OCI-LY7 (cell line): ENCODE measurements around the gene P3H3. TPM values are rescaled to one million over a fixed set of nuclear protein-coding genes. Genes with fewer than 3 reads are reported as not detected.

Source experiments
- BruUV-seq: library from RNA; stranded (reverse); fragments of 400-500 nt; replicated peaks from 2 replicates; lab custom pipeline; 2021; lab: Mats Ljungman, UMichigan
- CTCF ChIA-PET: fragments of 300-600 bp; sonication (Branson Sonifier 250); formaldehyde crosslinking; loops from one replicate; lab custom pipeline; 2022; ENCODE audit warnings: antibody characterized with exemption; ENCODE audit not compliant: unreplicated experiment; lab: Charles Lee
- POLR2A ChIA-PET: fragments of 300-600 bp; sonication (Branson Sonifier 250); formaldehyde crosslinking; loops from one replicate; lab custom pipeline; 2022; ENCODE audit warnings: antibody characterized with exemption; lab: Charles Lee
- DNase-seq: peaks from one replicate; pipeline ENCODE4 v3.0.0-alpha.2; 2015; ENCODE audit warnings: low spot score
- H2AFZ ChIP-seq: fragments of 200-600 bp; sonication (generic), shearing (Covaris generic); 2 replicates; pipeline ENCODE4 v1.6.1; 2014; ENCODE audit warnings: mild to moderate bottlenecking, antibody characterized with exemption, low read length, moderate library complexity
- H3K27ac ChIP-seq: fragments of 200-600 bp; sonication (generic); 2 replicates; pipeline ENCODE4 v1.5.1; 2014; ENCODE audit warnings: mixed run types, low read depth, mild to moderate bottlenecking, moderate library complexity, low read length, inconsistent platforms; ENCODE audit not compliant: poor library complexity, severe bottlenecking
- H3K36me3 ChIP-seq: fragments of 200-600 bp; sonication (generic); 2 replicates; pipeline ENCODE4 v1.6.1; 2014; ENCODE audit warnings: mild to moderate bottlenecking, antibody characterized with exemption, low read length, moderate library complexity, mixed read lengths; ENCODE audit not compliant: insufficient read depth
- H3K4me1 ChIP-seq: fragments of 200-600 bp; sonication (generic); 2 replicates; pipeline ENCODE4 v1.5.1; 2014; ENCODE audit warnings: mild to moderate bottlenecking, low read length; ENCODE audit not compliant: insufficient read depth, poor library complexity, severe bottlenecking
- H3K4me2 ChIP-seq: fragments of 200-600 bp; sonication (generic); 2 replicates; pipeline ENCODE4 v1.6.1; 2014; ENCODE audit warnings: mild to moderate bottlenecking, low read length
- H3K4me3 ChIP-seq: fragments of 200-600 bp; sonication (generic); 2 replicates; pipeline ENCODE4 v1.5.1; 2014; ENCODE audit warnings: mild to moderate bottlenecking, low read depth, low read length; ENCODE audit not compliant: poor library complexity, severe bottlenecking
- H3K79me2 ChIP-seq: fragments of 200-600 bp; sonication (generic); 2 replicates; pipeline ENCODE4 v1.6.1; 2016; ENCODE audit warnings: low read depth, mild to moderate bottlenecking, low read length, moderate library complexity, mixed read lengths; ENCODE audit not compliant: insufficient read depth
- H3K9me2 ChIP-seq: fragments of 200-600 bp; sonication (generic); 2 replicates; pipeline ENCODE4 v1.6.1; 2016; ENCODE audit warnings: mild to moderate bottlenecking, low read length, mixed read lengths; ENCODE audit not compliant: insufficient read depth
- H3K9me3 ChIP-seq: fragments of 200-600 bp; sonication (generic); 2 replicates; pipeline ENCODE4 v1.6.1; 2014; ENCODE audit warnings: mild to moderate bottlenecking, mixed run types, low read length, mixed read lengths
- H4K20me1 ChIP-seq: fragments of 200-600 bp; sonication (generic); 2 replicates; pipeline ENCODE4 v1.6.1; 2014; ENCODE audit warnings: mild to moderate bottlenecking, antibody characterized with exemption, low read length, moderate library complexity, mixed read lengths; ENCODE audit not compliant: insufficient read depth
- EZH2phosphoT487 ChIP-seq: fragments of 200-600 bp; sonication (generic); IDR thresholded peaks from 2 replicates; pipeline ENCODE4 v1.6.1; 2018; ENCODE audit warnings: low read depth, borderline replicate concordance, mild to moderate bottlenecking, mixed run types, antibody characterized with exemption, low read length, moderate library complexity, mixed read lengths
- intact Hi-C: fragments of 100-400 bp; cut with micrococcal nuclease; formaldehyde crosslinking; loops from one replicate; pipeline ENCODE4 v1.10.0; 2022; ENCODE audit not compliant: unreplicated experiment
- total RNA-seq, 2 experiments: library from RNA; depleted of rRNA in 1 of 2; stranded (reverse); fragments of >200 nt in 1 of 2; shearing (Covaris generic) in 1 of 2; gene quantifications; 2 replicates each; pipeline ENCODE4 v1.2.3, GENCODE V29; 2014 to 2022
- TF ChIP-seq, protein P1 (sequence below): fragments of 200-600 bp; sonication (generic); conservative IDR thresholded peaks from 2 replicates; pipeline ENCODE4 v1.5.1; 2014; ENCODE audit warnings: mild to moderate bottlenecking, antibody characterized with exemption, low read length, moderate library complexity, mixed read lengths

P3H3 gene
- total RNA-seq, 2 experiments from 2014 or later: 0.93 to 1.0 TPM

GRCh38 chr12:6829536-6830220, 1.5 kb downstream of the P3H3 start:
- CTCF ChIA-PET: interaction anchor here (0.5 to 1.3 kb wide), 5 partner anchors 9 to 185 kb away, joined by 3 to 8 read pairs (median 4); no protein-coding TSS in a partner anchor
- POLR2A ChIA-PET: interaction anchor here (0.6 to 1.2 kb wide), 4 partner anchors 10 to 133 kb away, joined by 3 to 5 read pairs (median 4); partner anchors contain the start of genes CDCA3 and MLF2
- H3K36me3 ChIP-seq: no peaks in the 10 kb centered on the region
- no peak for TF ChIP-seq EZH2phosphoT487
- TF ChIP-seq, protein P1, sequence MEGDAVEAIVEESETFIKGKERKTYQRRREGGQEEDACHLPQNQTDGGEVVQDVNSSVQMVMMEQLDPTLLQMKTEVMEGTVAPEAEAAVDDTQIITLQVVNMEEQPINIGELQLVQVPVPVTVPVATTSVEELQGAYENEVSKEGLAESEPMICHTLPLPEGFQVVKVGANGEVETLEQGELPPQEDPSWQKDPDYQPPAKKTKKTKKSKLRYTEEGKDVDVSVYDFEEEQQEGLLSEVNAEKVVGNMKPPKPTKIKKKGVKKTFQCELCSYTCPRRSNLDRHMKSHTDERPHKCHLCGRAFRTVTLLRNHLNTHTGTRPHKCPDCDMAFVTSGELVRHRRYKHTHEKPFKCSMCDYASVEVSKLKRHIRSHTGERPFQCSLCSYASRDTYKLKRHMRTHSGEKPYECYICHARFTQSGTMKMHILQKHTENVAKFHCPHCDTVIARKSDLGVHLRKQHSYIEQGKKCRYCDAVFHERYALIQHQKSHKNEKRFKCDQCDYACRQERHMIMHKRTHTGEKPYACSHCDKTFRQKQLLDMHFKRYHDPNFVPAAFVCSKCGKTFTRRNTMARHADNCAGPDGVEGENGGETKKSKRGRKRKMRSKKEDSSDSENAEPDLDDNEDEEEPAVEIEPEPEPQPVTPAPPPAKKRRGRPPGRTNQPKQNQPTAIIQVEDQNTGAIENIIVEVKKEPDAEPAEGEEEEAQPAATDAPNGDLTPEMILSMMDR: peak; percentile 36; the same call in 1 of the 2 replicates
- H2AFZ ChIP-seq: peak overlapping the region; percentile 78; the same call in 1 of the 2 replicates
- H3K9me2 ChIP-seq: no peaks in the 10 kb centered on the region
- peak overlapping the region; percentile 69 for H3K4me3 ChIP-seq
- DNase-seq: peak; percentile 48
- no peak overlapping the region for H3K27ac ChIP-seq
- peak overlapping the region; percentile 79 for H3K4me2 ChIP-seq
- peaks cover 26% of the 10 kb centered on the region for H3K4me1 ChIP-seq
- intact Hi-C loops: loop anchor here (5.0 kb wide), 2 partner anchors 47 to 272 kb away; partner anchors contain the start of gene IFFO1
- no TSS peak for BruUV-seq
- H3K79me2 ChIP-seq: no peaks in the 10 kb centered on the region
- no peaks in the 10 kb centered on the region for H3K9me3 ChIP-seq
- H4K20me1 ChIP-seq: no peaks in the 10 kb centered on the region

GRCh38 chr12:6830286-6830890, 2.2 kb downstream of the P3H3 start:
- no peaks in the 10 kb centered on the region for H3K79me2 ChIP-seq
- no peaks in the 10 kb centered on the region for H3K36me3 ChIP-seq
- H3K27ac ChIP-seq: no peak overlapping the region
- H2AFZ ChIP-seq: no peak overlapping the region
- intact Hi-C loops: no loop called here
- H3K9me3 ChIP-seq: no peaks in the 10 kb centered on the region
- no peaks in the 10 kb centered on the region for H4K20me1 ChIP-seq
- no peak overlapping the region for H3K4me3 ChIP-seq
- CTCF ChIA-PET: interaction anchor here (1.1 to 1.3 kb wide), 2 partner anchors 9 to 47 kb away, joined by 4 to 5 read pairs; no protein-coding TSS in a partner anchor
- no peaks in the 10 kb centered on the region for H3K9me2 ChIP-seq
- DNase-seq: no peak
- BruUV-seq: no TSS peak
- TF ChIP-seq EZH2phosphoT487: no peak
- TF ChIP-seq, protein P1: no peak
- POLR2A ChIA-PET: interaction anchor here (1.0 to 1.2 kb wide), 2 partner anchors 9 to 17 kb away, joined by 3 to 5 read pairs; no protein-coding TSS in a partner anchor
- H3K4me2 ChIP-seq: no peak overlapping the region
- peaks cover 26% of the 10 kb centered on the region for H3K4me1 ChIP-seq
